Astrocyte of the cerebellum (primary cell): ENCODE results near the gene CC2D2A.

Experiments used
- DNase-seq: peaks from one replicate; pipeline ENCODE4 v3.0.0-alpha.2; 2011; ENCODE audit warnings: low read depth
- H3K4me3 ChIP-seq: 2 replicates; pipeline ENCODE4 v1.5.1; 2011; ENCODE audit warnings: mild to moderate bottlenecking, low read depth, low read length, moderate library complexity
- in situ Hi-C: cut with HindIII; loops from 2 replicates; pipeline ENCODE4 v1.10.0; 2017; ENCODE audit warnings: low sequenced_read_pairs
- TF ChIP-seq, protein P1 (sequence below): IDR thresholded peaks from 2 replicates; pipeline ENCODE4 v1.5.1; 2012; ENCODE audit warnings: low read length, low read depth, moderate library complexity, mild to moderate bottlenecking; ENCODE audit errors: missing control alignments

The CC2D2A gene

DNA sequence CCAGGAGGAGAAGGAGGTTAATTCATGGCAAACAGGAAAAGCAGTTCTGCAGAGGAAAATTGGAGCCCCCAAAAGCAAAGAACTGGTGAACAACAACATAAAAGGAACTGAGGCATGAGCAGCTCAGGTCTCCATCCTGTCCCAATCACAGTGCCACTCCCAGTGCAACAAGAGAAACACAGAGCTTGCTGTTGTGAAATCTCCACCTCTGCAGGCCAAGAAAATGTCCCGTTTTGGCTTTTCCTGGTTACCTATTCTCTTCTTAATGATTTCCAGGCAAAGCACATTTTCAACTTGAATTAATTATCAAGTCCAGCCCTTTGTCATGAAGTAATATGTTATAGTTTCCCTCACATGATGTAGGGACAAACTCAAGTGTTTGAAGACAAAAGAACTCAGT, 41.1 kb upstream of the CC2D2A start:
- TF ChIP-seq, protein P1, sequence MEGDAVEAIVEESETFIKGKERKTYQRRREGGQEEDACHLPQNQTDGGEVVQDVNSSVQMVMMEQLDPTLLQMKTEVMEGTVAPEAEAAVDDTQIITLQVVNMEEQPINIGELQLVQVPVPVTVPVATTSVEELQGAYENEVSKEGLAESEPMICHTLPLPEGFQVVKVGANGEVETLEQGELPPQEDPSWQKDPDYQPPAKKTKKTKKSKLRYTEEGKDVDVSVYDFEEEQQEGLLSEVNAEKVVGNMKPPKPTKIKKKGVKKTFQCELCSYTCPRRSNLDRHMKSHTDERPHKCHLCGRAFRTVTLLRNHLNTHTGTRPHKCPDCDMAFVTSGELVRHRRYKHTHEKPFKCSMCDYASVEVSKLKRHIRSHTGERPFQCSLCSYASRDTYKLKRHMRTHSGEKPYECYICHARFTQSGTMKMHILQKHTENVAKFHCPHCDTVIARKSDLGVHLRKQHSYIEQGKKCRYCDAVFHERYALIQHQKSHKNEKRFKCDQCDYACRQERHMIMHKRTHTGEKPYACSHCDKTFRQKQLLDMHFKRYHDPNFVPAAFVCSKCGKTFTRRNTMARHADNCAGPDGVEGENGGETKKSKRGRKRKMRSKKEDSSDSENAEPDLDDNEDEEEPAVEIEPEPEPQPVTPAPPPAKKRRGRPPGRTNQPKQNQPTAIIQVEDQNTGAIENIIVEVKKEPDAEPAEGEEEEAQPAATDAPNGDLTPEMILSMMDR = no peak

DNA sequence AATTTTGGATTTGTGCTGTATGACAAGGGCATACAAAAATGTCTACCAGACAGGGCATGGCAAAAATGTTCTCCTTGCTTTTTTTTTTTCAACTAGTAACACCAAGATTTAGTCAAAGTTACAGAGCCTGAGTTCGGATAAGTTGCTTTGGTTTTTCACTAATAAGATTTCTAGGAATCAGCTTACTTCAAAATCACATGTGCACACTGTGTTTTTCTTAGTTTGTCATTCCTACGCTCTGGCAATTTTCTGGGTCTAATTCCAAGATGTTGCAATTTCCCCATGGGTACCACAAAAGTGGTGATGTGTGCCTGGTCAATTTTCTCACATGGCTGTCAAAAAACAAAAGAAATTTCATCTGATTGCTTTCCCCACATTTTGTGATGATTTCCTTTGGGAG, 35.6 kb upstream of the CC2D2A start:
- TF ChIP-seq, protein P1 = no peak
- no peak overlapping the region for H3K4me3 ChIP-seq
- in situ Hi-C loops = no loop called here
- DNase-seq = no peak

More for the DNA sequence above, 41.1 kb upstream of the CC2D2A start:
- no peak for DNase-seq
- H3K4me3 ChIP-seq = no peak overlapping the region
- in situ Hi-C loops = no loop called here

DNA sequence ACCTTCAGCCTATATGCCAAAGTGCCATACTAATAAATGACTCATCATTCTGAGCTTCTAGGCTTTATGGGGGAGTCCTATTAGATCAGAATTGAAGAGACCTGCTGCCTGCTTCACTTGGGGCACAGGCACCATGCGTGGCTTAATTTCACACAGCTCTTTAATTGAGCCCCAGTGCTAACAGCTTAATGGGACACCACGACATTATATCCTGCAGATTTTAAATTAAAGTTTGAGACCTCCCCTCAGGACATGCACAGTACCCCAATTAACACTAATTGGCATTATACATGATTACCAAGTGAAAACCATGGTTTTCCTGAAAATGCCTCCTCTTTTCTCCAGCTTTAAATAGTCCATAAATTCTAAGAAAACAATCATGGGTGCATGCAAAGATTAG, 35.0 kb upstream of the CC2D2A start:
- TF ChIP-seq, protein P1 = no peak
- H3K4me3 ChIP-seq = no peak overlapping the region
- in situ Hi-C loops = no loop called here
- DNase-seq = no peak

DNA sequence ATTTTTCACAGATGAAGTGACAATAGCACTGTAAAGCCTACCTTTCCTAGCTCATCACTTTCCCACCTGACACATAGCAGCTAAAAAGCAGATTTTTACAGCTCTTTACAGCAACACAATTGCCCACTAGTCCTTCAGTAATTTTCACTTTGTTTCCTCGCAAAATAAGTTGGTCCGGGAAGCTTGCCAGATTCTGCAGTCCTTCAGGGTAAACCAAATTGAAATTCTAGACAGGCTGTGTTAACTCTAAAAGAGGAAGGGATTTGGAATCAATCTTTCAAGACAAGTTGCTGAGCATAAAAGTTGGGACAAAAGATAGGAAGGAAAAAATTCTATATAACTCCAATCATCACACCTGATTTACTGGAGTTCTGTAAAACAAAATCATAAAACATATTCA, 33.2 kb upstream of the CC2D2A start:
- DNase-seq = peak; percentile 42
- no peak overlapping the region for H3K4me3 ChIP-seq
- TF ChIP-seq, protein P1 = no peak
- in situ Hi-C loops = no loop called here

DNA sequence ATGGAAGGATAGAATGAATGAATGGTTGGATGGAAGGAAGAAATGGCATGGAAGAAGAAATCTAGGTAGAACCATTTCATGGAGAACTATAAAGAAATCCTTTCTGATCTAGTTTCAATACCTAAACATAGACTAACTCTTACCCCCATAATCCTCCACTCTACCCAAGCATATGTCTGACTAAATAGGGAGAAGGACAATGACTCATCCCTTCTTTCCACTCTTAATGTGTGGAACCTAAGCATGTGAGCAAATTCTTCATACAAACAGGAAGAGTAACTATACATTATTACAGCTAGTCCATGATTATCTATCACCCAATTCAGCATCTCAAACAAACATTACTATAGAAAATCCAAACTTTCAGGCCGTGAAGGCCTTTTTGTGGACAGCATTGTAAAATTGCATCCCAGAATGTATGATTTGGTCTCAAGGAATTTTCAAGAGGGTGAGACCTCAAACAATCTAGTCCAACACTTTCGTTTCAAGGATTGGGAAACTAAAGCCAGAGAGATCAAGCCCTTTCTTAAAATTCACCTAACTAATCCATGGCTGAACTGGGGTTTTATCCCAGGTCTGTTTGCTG, 30.6 kb upstream of the CC2D2A start:
- TF ChIP-seq, protein P1 = no peak
- no peak for DNase-seq
- in situ Hi-C loops = no loop called here
- no peak overlapping the region for H3K4me3 ChIP-seq

DNA sequence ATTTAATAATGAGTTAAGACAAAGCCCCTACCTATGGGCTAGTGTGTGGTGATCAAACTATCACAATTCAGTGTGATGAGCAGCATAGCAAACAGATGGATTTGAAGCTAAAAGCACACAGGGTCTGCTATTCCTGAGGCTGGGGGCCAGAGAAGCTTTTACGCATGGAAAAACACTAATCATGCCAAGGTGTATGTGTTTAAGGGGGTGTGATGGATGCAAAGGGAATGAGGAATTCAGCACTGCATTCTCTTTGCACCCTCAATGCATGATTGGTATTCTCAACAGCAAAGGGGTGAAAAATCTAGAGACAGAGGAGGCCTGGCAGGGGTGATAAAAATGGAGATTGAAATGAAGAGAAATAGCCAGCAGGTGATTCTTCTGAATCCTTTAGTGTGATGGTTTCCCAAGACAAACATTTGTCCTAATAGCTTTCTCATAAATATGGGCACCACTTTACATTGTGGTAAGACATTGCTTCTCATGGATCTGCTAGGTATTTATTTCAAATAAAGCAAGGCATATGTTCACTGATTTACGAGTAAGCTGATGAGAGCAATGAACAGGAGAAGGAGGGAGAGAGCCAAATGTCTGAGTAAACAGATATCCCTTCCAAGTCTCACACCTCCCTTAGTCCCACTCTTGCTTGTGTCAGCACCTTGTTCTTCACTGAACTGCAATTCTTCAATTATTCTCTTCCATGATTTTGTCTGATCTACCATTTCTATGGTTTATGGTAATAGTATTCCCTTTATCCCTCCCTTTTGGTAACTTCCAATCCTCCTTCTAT, 26.1 kb upstream of the CC2D2A start:
- H3K4me3 ChIP-seq = no peak overlapping the region
- TF ChIP-seq, protein P1 = no peak
- no peak for DNase-seq
- in situ Hi-C loops = no loop called here
